H1 (cell line): ENCODE results near the gene SEMA3E. TPM values are rescaled to one million over a fixed set of nuclear protein-coding genes. Genes with fewer than 3 reads are reported as not detected.

Source experiments
- CTCF ChIA-PET: fragments of 300-600 bp; sonication (Branson Sonifier 250); formaldehyde crosslinking; loops from one replicate; lab custom pipeline; 2021; ENCODE audit not compliant: partially characterized antibody; lab: Charles Lee
- POLR2A ChIA-PET: fragments of 300-600 bp; sonication (Branson Sonifier 250); formaldehyde crosslinking; loops from one replicate; lab custom pipeline; 2021; ENCODE audit warnings: inconsistent platforms; ENCODE audit not compliant: partially characterized antibody; lab: Charles Lee
- DNase-seq, 2 experiments: peaks; one replicate each; pipeline versions ENCODE4 v3.0.0 to v3.0.0-alpha.2; 2010 to 2022; ENCODE audit warnings: low spot score in 2 of 2, low read depth in 1 of 2, mixed read lengths in 1 of 2
- FAIRE-seq: peaks from 2 replicates; lab custom pipeline; 2011; peaks lifted over from hg19 to GRCh38; lab: Jason Lieb, UNC
- H2AFZ ChIP-seq: 2 replicates; pipeline ENCODE4 v1.8.1; 2012; ENCODE audit warnings: low read length, inconsistent platforms
- H2AK5ac ChIP-seq: 2 replicates; pipeline ENCODE4 v1.6.1; 2013; ENCODE audit warnings: low read depth, low read length
- H2BK120ac ChIP-seq: replicated peaks from 2 replicates; pipeline ENCODE3; 2013; ENCODE audit warnings: low read depth, low read length, inconsistent platforms
- H2BK12ac ChIP-seq: 2 replicates; pipeline ENCODE4 v1.6.1; 2013; ENCODE audit warnings: low read depth, low read length
- H2BK15ac ChIP-seq: 2 replicates; pipeline ENCODE4 v1.6.1; 2013; ENCODE audit warnings: low read length
- H2BK20ac ChIP-seq: 2 replicates; pipeline ENCODE4 v1.6.1; 2013; ENCODE audit warnings: low read length
- H2BK5ac ChIP-seq: 2 replicates; pipeline ENCODE4 v1.6.1; 2013; ENCODE audit warnings: low read depth, low read length
- H3K14ac ChIP-seq: 2 replicates; pipeline ENCODE4 v1.6.1; 2013; ENCODE audit warnings: inconsistent platforms; ENCODE audit not compliant: insufficient read length
- H3K18ac ChIP-seq: 2 replicates; pipeline ENCODE4 v1.6.1; 2013; ENCODE audit warnings: low read length; ENCODE audit errors: extremely low read depth
- H3K23ac ChIP-seq: 2 replicates; pipeline ENCODE4 v1.6.1; 2013; ENCODE audit warnings: inconsistent platforms; ENCODE audit not compliant: insufficient read length
- H3K23me2 ChIP-seq: 2 replicates; pipeline ENCODE4 v1.6.1; 2013; ENCODE audit warnings: low read depth, low read length
- H3K27ac ChIP-seq: 2 replicates; pipeline ENCODE4 v1.6.1; 2011; ENCODE audit warnings: low read depth, low read length, inconsistent platforms
- H3K27me3 ChIP-seq, 4 experiments: replicated peaks in 1 of 4; 1 replicate in 1 of 4; 2 replicates in 3 of 4; pipeline versions ENCODE4 v1.6.1 to v1.8.1; 2011 to 2013; ENCODE audit warnings: low read length in 3 of 4, mild to moderate bottlenecking in 3 of 4, inconsistent platforms in 2 of 4, mixed read lengths in 2 of 4, moderate library complexity in 1 of 4; ENCODE audit not compliant: control insufficient read depth in 3 of 4, insufficient read depth in 3 of 4; ENCODE audit errors: extremely low read depth in 1 of 4
- H3K36me3 ChIP-seq, 4 experiments: 2 replicates each; pipeline versions ENCODE4 v1.6.1 to v1.8.1; 2011 to 2013; ENCODE audit warnings: mild to moderate bottlenecking in 4 of 4, low read length in 3 of 4, moderate library complexity in 2 of 4, control low read depth in 1 of 4, inconsistent platforms in 1 of 4; ENCODE audit not compliant: insufficient read depth in 4 of 4, control insufficient read depth in 2 of 4
- H3K4ac ChIP-seq: replicated peaks from 2 replicates; pipeline ENCODE3; 2013; ENCODE audit warnings: low read length, low read depth, mixed read lengths, inconsistent platforms; ENCODE audit not compliant: insufficient read length
- H3K4me1 ChIP-seq, 4 experiments: replicated peaks in 1 of 4; 1 replicate in 1 of 4; 2 replicates in 3 of 4; pipeline versions ENCODE4 v1.6.1 to v1.8.1; 2011 to 2013; ENCODE audit warnings: low read length in 3 of 4, inconsistent platforms in 2 of 4, mixed read lengths in 1 of 4; ENCODE audit not compliant: insufficient read depth in 4 of 4, control insufficient read depth in 3 of 4
- H3K4me2 ChIP-seq, 2 experiments: 2 replicates each; pipeline versions ENCODE4 v1.6.1 to v1.8.1; 2011 to 2013; ENCODE audit warnings: low read depth in 2 of 2, low read length in 2 of 2, control low read depth in 1 of 2, inconsistent platforms in 1 of 2, mild to moderate bottlenecking in 1 of 2; ENCODE audit not compliant: insufficient read depth in 1 of 2
- H3K4me3 ChIP-seq, 4 experiments: fragments of 200-600, 300-600 bp in 1 of 4; sonication (generic), shearing (Covaris generic), sonication (Bioruptor Twin) in 1 of 4; 2 replicates each; pipeline versions ENCODE4 v1.5.1 to v1.8.1; 2011 to 2016; ENCODE audit warnings: low read length in 4 of 4, low read depth in 3 of 4, control low read depth in 2 of 4, inconsistent platforms in 2 of 4, mild to moderate bottlenecking in 2 of 4, mixed read lengths in 1 of 4, moderate library complexity in 1 of 4; ENCODE audit not compliant: insufficient read depth in 2 of 4; ENCODE audit errors: extremely low read depth in 1 of 4
- H3K56ac ChIP-seq: replicated peaks from 2 replicates; pipeline ENCODE3; 2013; ENCODE audit warnings: low read depth, mild to moderate bottlenecking, mixed read lengths, low read length, inconsistent platforms; ENCODE audit not compliant: insufficient read length
- H3K79me1 ChIP-seq: 2 replicates; pipeline ENCODE4 v1.6.1; 2013; ENCODE audit warnings: low read depth, low read length, control low read depth
- H3K79me2 ChIP-seq, 2 experiments: 2 replicates each; pipeline versions ENCODE4 v1.6.1 to v1.8.1; 2012 to 2013; ENCODE audit warnings: low read length in 2 of 2, mild to moderate bottlenecking in 2 of 2, inconsistent platforms in 1 of 2; ENCODE audit not compliant: insufficient read depth in 2 of 2, control insufficient read depth in 1 of 2
- H3K9ac ChIP-seq, 4 experiments: replicated peaks in 1 of 4; 1 replicate in 1 of 4; 2 replicates in 3 of 4; pipeline versions ENCODE4 v1.6.1 to v1.8.1; 2011 to 2013; ENCODE audit warnings: low read depth in 3 of 4, low read length in 3 of 4, control low read depth in 2 of 4, mild to moderate bottlenecking in 2 of 4, moderate library complexity in 2 of 4, inconsistent platforms in 1 of 4; ENCODE audit errors: extremely low read depth in 1 of 4
- H3K9me3 ChIP-seq, 2 experiments: 2 replicates each; pipeline versions ENCODE4 v1.6.1 to v1.8.1; 2012 to 2013; ENCODE audit warnings: mild to moderate bottlenecking in 2 of 2, moderate library complexity in 2 of 2, control low read depth in 1 of 2, inconsistent platforms in 1 of 2, low read depth in 1 of 2, low read length in 1 of 2, mixed read lengths in 1 of 2; ENCODE audit not compliant: insufficient read depth in 2 of 2
- H4K20me1 ChIP-seq, 2 experiments: replicated peaks in 1 of 2; 2 replicates each; pipeline versions ENCODE3 to v1.8.1; 2011 to 2013; ENCODE audit warnings: inconsistent platforms in 2 of 2, low read length in 2 of 2, mild to moderate bottlenecking in 1 of 2; ENCODE audit not compliant: insufficient read depth in 2 of 2, control insufficient read depth in 1 of 2
- H4K5ac ChIP-seq: 2 replicates; pipeline ENCODE4 v1.6.1; 2013; ENCODE audit warnings: low read length, low read depth, mixed read lengths, inconsistent platforms; ENCODE audit not compliant: insufficient read length
- H4K8ac ChIP-seq: 2 replicates; pipeline ENCODE4 v1.8.0; 2013; ENCODE audit warnings: mild to moderate bottlenecking, moderate library complexity, low read length, inconsistent platforms; ENCODE audit not compliant: insufficient read depth; ENCODE audit errors: extremely low read depth
- H4K91ac ChIP-seq: replicated peaks from 2 replicates; pipeline ENCODE3; 2013; ENCODE audit warnings: low read length, mixed read lengths, inconsistent platforms; ENCODE audit not compliant: insufficient read length
- BRCA1 ChIP-seq: IDR thresholded peaks from 2 replicates; pipeline ENCODE4 v1.6.1; 2012; ENCODE audit warnings: low read depth, low read length, improper control_type of control experiment
- CBX5 ChIP-seq: fragments of 300-800, 300-1000 bp; sonication (generic); IDR thresholded peaks from 2 replicates; pipeline ENCODE4 v1.7.1; 2016; ENCODE audit warnings: antibody characterized with exemption, low read length, low read depth
- EGR1 ChIP-seq: IDR thresholded peaks from 2 replicates; pipeline ENCODE4 v1.6.1; 2011; ENCODE audit warnings: low read depth, low read length, borderline replicate concordance
- HDAC6 ChIP-seq: IDR thresholded peaks from one replicate; pipeline ENCODE4 v1.7.1; 2012; ENCODE audit warnings: low read depth, mild to moderate bottlenecking, inconsistent platforms, low read length, moderate library complexity
- KDM4A ChIP-seq: IDR thresholded peaks from one replicate; pipeline ENCODE4 v1.7.1; 2012; ENCODE audit warnings: low read depth, mild to moderate bottlenecking, moderate library complexity, low read length, inconsistent platforms; ENCODE audit not compliant: severe bottlenecking
- KDM5A ChIP-seq: fragments of 200-600 bp; IDR thresholded peaks from 2 replicates; pipeline ENCODE4 v1.7.1; 2012; ENCODE audit warnings: mild to moderate bottlenecking, low read length, inconsistent platforms, mixed read lengths
- NRF1 ChIP-seq: IDR thresholded peaks from 2 replicates; pipeline ENCODE4 v1.6.1; 2011; ENCODE audit warnings: mild to moderate bottlenecking, low read depth, low read length, improper control_type of control experiment
- PHF8 ChIP-seq: fragments of 200-600 bp; sonication (generic); conservative IDR thresholded peaks from 2 replicates; pipeline ENCODE4 v1.7.1; 2012; ENCODE audit warnings: low read depth, mild to moderate bottlenecking, inconsistent platforms, low read length, moderate library complexity
- RNF2 ChIP-seq: fragments of 200-900, 300-1000 bp; sonication (generic); IDR thresholded peaks from 2 replicates; pipeline ENCODE4 v1.7.1; 2016; ENCODE audit warnings: borderline replicate concordance, low read depth, mild to moderate bottlenecking, antibody characterized with exemption, low read length; ENCODE audit not compliant: poor library complexity, severe bottlenecking; ENCODE audit errors: missing control alignments
- SP2 ChIP-seq: IDR thresholded peaks from 2 replicates; pipeline ENCODE4 v1.6.1; 2012; ENCODE audit warnings: mild to moderate bottlenecking, low read length, inconsistent platforms
- TCF12 ChIP-seq: IDR thresholded peaks from 2 replicates; pipeline ENCODE4 v1.6.1; 2011; ENCODE audit warnings: low read depth, mild to moderate bottlenecking, low read length
- WGBS, 2 experiments: shearing (Covaris generic) in 1 of 2; methylation state at CpG; one replicate each; pipeline versions ENCODE4 v1.1.6 to v1.1.7; 2013 to 2015; ENCODE audit warnings: low lambda C conversion rate in 2 of 2, mixed read lengths in 2 of 2, inconsistent platforms in 1 of 2, low coverage in 1 of 2, missing lambda C conversion rate in 1 of 2; ENCODE audit not compliant: insufficient replicate concordance in 2 of 2, insufficient coverage in 1 of 2, insufficient read length in 1 of 2; ENCODE audit errors: extremely low coverage in 1 of 2, missing lambda C conversion rate in 1 of 2; 5-methylcytosine and 5-hydroxymethylcytosine counted together
- polyA plus RNA-seq, 7 experiments: library from polyadenylated mRNA; depleted of rRNA in 3 of 7; stranded (reverse) in 5 of 7; unstranded in 2 of 7; fragments of >200 nt in 5 of 7; fragments of 200-250 nt in 2 of 7; gene quantifications; 1 replicate in 5 of 7; 2 replicates in 1 of 7; 4 replicates in 1 of 7; pipeline versions ENCODE4 v1.2.1 to v1.2.3, GENCODE V29; 2011 to 2013; ENCODE audit warnings: missing spikeins in 2 of 7, mixed read lengths in 2 of 7
- total RNA-seq: library from RNA; stranded (reverse); fragmentation: NEBNext Ultra II Directional; extraction: Animal tissue kit (Norgen Biotek cat#: 25700); gene quantifications from 2 replicates; pipeline ENCODE4 v1.2.1, GENCODE V29; 2021

SEMA3E gene
- total and polyA plus RNA-seq, 2 of the 8 experiments (the other 6 are each of a cell fraction or from before 2014, with no cell fraction given) = 0.93 to 0.94 TPM

- H3K4me2 ChIP-seq = peak overlapping the region; percentile 50 to 53
- H3K27ac ChIP-seq = no peak overlapping the region
- H3K36me3 ChIP-seq = peaks cover 0 to 15% (median 6%) of the 10 kb centered on the region in 4 experiments; a peak in 4 of 8 replicates
- ChIA-PET CTCF (interaction anchor here (0.7 kb wide), 1 partner anchor 263 kb away, joined by 3 read pairs; no protein-coding TSS in a partner anchor), POLR2A (interaction anchor here (0.9 to 2.9 kb wide), 8 partner anchors 9 to 30 kb away, joined by 3 to 45 read pairs (median 5); no protein-coding TSS in a partner anchor)
- WGBS, 2 experiments = 23% methylated on average over 5 of the region's 5 CpGs; no CpG with 5 or more reads in 1 of the 2 experiments
- DNase-seq (no peak), FAIRE-seq (no peak)
- H2BK120ac ChIP-seq = peak overlapping the region; percentile 61
- H2BK12ac ChIP-seq = no peak overlapping the region
- peak overlapping the region in 1 of 4 experiments; percentile 37; a peak in 1 of 7 replicates for H3K9ac ChIP-seq
- H4K5ac ChIP-seq = peak overlapping the region; percentile 67
- H4K20me1 ChIP-seq = no peaks in the 10 kb centered on the region
- no peaks in the 10 kb centered on the region for H3K9me3 ChIP-seq
- H3K79me2 ChIP-seq = peaks cover 0 to 30% of the 10 kb centered on the region in 2 experiments; a peak in 2 of 4 replicates
- no peak overlapping the region for H2AFZ ChIP-seq
- no peak overlapping the region for H3K4ac ChIP-seq
- no peaks in the 10 kb centered on the region for H3K23me2 ChIP-seq
- peaks cover 0 to 22% (median 10%) of the 10 kb centered on the region in 4 experiments; a peak in 5 of 7 replicates for H3K4me1 ChIP-seq
- no peak overlapping the region for H3K56ac ChIP-seq
- no peaks in the 10 kb centered on the region for H3K79me1 ChIP-seq
- 0 out of 2 replicates have a peak overlapping the region, but pooled peaks have one; percentile 67 for H2BK20ac ChIP-seq
- H2BK15ac ChIP-seq = no peak overlapping the region
- H2AK5ac ChIP-seq = no peak overlapping the region
- H3K4me3 ChIP-seq = peak overlapping the region in 2 of 4 experiments; percentile 4 to 21; a peak in 2 of 8 replicates
- H2BK5ac ChIP-seq = peak overlapping the region; percentile 12; the same call in 1 of the 2 replicates
- H4K91ac ChIP-seq = no peak overlapping the region
- no peak overlapping the region for H3K23ac ChIP-seq
- H4K8ac ChIP-seq = no peak overlapping the region
- H3K27me3 ChIP-seq = no peaks in the 10 kb centered on the region
- H3K14ac ChIP-seq = peak overlapping the region; percentile 42
- no peak overlapping the region for H3K18ac ChIP-seq
- no peak for TF ChIP-seq KDM4A
- no peak for TF ChIP-seq CBX5
- TF ChIP-seq BRCA1 = no peak
- TF ChIP-seq SP2 = no peak
- no peak for TF ChIP-seq KDM5A
- TF ChIP-seq PHF8 = no peak
- no peak for TF ChIP-seq TCF12
- no peak for TF ChIP-seq RNF2
- no peak for TF ChIP-seq HDAC6
- TF ChIP-seq EGR1 = no peak
- no peak for TF ChIP-seq NRF1
These were observed 191.7 kb downstream of the SEMA3E start for GRCh38 chr7:83457022-83457892.
